Measurements from ENCODE around the gene LRRC72. TPM values are rescaled to one million over a fixed set of nuclear protein-coding genes. Genes with fewer than 3 reads are reported as not detected.

The LRRC72 gene
- total RNA-seq, 2 donors from 2014 or later = not detected

DNA sequence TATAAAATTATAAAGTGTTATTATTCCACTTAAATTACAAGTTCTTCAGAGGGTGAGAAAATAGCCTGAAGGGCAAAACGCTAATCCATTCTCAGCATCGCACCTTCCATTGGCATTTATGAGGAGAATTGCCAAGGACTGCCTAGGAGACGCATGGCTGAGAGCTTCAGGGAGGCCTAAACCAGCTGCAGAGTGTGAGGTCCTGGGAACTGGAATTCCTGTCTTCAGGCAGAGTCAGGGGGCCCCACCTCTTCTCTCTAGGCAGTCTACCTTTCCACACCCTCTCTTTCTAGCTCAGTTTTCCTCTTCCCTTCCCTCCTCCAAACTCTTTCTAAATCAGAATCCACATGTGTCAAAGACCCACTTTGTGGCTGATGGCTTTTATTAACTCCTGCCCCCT is 35.3 kb downstream of the LRRC72 start:
- H3K27ac ChIP-seq = no peak overlapping the region
- intact Hi-C loops (cut with DNase I) = loop anchor here (10.0 kb wide), 1 partner anchor 127 kb away; no protein-coding TSS in a partner anchor
- H3K4me3 ChIP-seq = no peak overlapping the region
- 85 to 87% methylated on average over 3 of the region's 3 CpGs for WGBS, 2 donors
- no peaks in the 10 kb centered on the region for H3K36me3 ChIP-seq (replicated peaks in 1 of 2; ENCODE audit: insufficient read depth in 1 of 2, low read depth in 2 of 2)
- no peak for ATAC-seq
- DNase-seq = no peak
- no peaks in the 10 kb centered on the region for H3K4me1 ChIP-seq
- no peaks in the 10 kb centered on the region for H3K9me3 ChIP-seq
- TF ChIP-seq POLR2A (IDR thresholded peaks at IDR 0.05) = no peak
- TF ChIP-seq, protein P1, sequence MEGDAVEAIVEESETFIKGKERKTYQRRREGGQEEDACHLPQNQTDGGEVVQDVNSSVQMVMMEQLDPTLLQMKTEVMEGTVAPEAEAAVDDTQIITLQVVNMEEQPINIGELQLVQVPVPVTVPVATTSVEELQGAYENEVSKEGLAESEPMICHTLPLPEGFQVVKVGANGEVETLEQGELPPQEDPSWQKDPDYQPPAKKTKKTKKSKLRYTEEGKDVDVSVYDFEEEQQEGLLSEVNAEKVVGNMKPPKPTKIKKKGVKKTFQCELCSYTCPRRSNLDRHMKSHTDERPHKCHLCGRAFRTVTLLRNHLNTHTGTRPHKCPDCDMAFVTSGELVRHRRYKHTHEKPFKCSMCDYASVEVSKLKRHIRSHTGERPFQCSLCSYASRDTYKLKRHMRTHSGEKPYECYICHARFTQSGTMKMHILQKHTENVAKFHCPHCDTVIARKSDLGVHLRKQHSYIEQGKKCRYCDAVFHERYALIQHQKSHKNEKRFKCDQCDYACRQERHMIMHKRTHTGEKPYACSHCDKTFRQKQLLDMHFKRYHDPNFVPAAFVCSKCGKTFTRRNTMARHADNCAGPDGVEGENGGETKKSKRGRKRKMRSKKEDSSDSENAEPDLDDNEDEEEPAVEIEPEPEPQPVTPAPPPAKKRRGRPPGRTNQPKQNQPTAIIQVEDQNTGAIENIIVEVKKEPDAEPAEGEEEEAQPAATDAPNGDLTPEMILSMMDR (IDR thresholded peaks at IDR 0.05) = no peak
- H3K27me3 ChIP-seq = no peaks in the 10 kb centered on the region

DNA sequence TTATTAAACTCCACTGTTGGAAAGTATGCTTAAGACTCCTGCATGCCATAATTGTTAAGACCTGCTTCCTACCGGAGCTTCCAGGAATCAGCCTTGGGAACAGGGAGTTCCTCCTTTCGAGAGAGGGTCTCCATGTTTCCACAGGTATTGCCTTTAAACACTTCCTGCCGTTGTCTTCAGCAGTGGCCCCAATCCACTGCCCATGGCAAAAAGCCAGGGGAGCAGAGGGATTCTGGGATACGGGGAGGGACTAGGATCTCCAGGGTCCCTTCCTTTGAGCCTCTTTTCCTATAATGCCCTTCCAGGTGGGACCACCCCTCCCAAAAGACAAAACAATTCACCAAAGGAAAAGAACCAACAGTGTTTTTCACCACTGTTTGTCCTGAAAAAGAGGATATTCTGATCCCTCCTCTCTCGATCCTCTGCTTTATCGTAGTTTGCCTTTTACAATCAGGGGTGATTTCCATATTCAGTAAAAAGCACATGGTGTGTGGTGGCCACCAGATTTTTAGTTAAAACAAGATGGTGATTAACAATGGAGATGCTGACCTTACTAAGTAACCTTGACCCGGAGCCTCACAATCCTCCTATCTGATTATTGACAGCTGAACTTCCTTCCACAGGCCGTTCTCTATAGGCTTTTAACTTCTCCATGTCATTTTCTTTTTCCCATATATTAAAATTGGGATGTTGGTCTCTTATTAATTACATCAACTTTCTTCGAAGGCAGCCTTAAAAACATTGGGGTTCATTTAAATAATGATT is 36.0 kb downstream of the LRRC72 start:
- Histone ChIP-seq H3K27ac (no peak overlapping the region), H3K9me3 (no peaks in the 10 kb centered on the region), H3K36me3 (replicated peaks in 1 of 2; ENCODE audit: insufficient read depth in 1 of 2, low read depth in 2 of 2) (no peaks in the 10 kb centered on the region), H3K27me3 (no peaks in the 10 kb centered on the region), H3K4me3 (no peak overlapping the region), H3K4me1 (no peaks in the 10 kb centered on the region)
- TF ChIP-seq POLR2A (IDR thresholded peaks at IDR 0.05) = no peak
- DNase-seq (no peak), ATAC-seq (no peak)
- intact Hi-C loops (cut with DNase I) = loop anchor here (10.0 kb wide), 1 partner anchor 128 kb away; no protein-coding TSS in a partner anchor
- 81 to 86% methylated on average over 9 of the region's 9 CpGs for WGBS, 2 donors

DNA sequence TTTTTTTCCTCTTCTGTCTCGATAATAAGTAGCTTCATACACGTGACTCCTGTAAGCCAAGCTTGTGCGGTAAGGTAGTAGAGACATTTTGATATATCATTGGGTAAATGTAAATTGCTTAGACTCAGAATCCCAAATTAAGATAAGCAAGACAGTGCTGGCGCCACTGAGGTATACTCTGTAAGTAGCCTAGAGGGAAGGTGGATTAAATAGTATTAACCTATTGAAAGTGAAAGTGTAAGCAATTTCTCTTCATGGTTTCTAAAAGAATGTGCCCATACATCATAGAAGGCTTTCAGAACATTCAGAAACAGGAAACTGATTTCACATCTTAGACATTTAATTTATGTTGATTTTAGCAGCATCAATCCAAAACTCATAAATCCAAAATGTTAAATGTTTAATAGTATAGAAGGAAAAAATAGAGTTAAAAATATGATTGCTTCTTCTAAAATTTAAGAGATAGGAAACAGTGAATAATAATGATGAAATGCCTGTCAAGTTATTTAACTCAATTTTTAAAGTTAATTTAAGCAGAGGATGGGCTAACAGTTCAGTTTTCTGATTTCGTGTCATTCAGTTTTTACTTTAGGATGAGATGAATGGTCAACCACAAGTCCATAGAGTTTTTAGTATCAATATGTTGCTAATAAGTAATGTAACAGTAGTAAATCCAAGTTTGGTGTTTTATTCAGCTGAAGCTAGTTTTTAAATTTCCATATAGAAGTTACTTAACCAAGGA is 36.8 kb downstream of the LRRC72 start:
- TF ChIP-seq POLR2A (IDR thresholded peaks at IDR 0.05) = no peak
- TF ChIP-seq, protein P1 (IDR thresholded peaks at IDR 0.05) = no peak
- no peak overlapping the region for H3K4me3 ChIP-seq
- 79 to 82% methylated on average over 5 of the region's 5 CpGs for WGBS, 2 donors
- H3K36me3 ChIP-seq (replicated peaks in 1 of 2; ENCODE audit: insufficient read depth in 1 of 2, low read depth in 2 of 2) = no peaks in the 10 kb centered on the region
- no peak overlapping the region for H3K27ac ChIP-seq
- no peaks in the 10 kb centered on the region for H3K27me3 ChIP-seq
- no peaks in the 10 kb centered on the region for H3K9me3 ChIP-seq
- H3K4me1 ChIP-seq = no peaks in the 10 kb centered on the region
- intact Hi-C loops (cut with DNase I) = loop anchor here (10.0 kb wide), 1 partner anchor 129 kb away; no protein-coding TSS in a partner anchor
- DNase-seq (no peak), ATAC-seq (no peak)

DNA sequence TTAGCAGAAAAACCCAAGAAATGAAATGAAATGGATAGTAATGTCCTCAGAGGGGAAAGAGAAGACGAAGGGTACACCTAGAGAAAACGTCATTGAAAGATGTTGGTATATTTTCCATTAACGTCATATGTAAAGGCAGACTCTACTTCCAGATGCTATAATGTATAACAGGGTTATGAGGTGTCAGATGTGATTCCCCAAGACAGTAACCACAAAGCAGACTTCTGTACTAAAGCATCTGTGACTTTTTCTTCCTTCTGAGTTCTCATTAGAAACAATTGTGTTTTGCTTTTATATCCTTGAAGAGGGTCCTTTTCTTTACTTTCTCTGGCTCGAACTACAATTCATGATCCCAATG is 37.4 kb downstream of the LRRC72 start:
- Histone ChIP-seq H3K9me3 (no peaks in the 10 kb centered on the region), H3K4me1 (no peaks in the 10 kb centered on the region), H3K36me3 (replicated peaks in 1 of 2; ENCODE audit: insufficient read depth in 1 of 2, low read depth in 2 of 2) (no peaks in the 10 kb centered on the region), H3K27ac (no peak overlapping the region), H3K4me3 (no peak overlapping the region), H3K27me3 (no peaks in the 10 kb centered on the region)
- intact Hi-C loops (cut with DNase I) = loop anchor here (10.0 kb wide), 1 partner anchor 129 kb away; no protein-coding TSS in a partner anchor
- TF ChIP-seq, protein P1 (IDR thresholded peaks at IDR 0.05) = no peak
- no peak for TF ChIP-seq POLR2A (IDR thresholded peaks at IDR 0.05)
- DNase-seq = no peak
- no peak for ATAC-seq
- WGBS, 2 donors = 82 to 88% methylated on average over 4 of the region's 4 CpGs

DNA sequence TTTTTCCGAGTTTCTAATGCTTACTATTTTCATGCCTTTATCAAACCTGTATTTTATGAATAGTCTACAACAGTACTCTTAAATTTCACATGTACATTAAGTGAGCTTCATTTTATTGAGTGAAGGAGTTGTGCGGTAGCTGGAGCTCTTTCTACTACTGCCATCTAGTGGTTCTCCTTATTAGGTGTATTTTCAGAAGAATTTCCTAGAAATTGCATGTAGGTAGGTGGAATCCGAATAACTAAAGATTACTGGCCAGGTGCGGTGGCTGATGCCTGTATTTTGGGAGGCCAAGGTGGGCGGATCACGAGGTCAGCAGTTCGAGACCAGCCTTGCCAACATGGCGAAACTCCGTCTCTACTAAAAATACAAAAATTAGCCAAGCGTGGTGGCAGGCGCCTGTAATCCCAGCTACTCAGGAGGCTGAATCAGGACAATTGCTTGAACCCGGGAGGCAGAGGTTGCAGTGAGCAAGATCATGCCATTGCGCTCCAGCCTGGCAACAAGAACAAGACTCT is 38.3 kb downstream of the LRRC72 start:
- H3K27ac ChIP-seq = no peak overlapping the region
- no peaks in the 10 kb centered on the region for H3K4me1 ChIP-seq
- no peaks in the 10 kb centered on the region for H3K36me3 ChIP-seq (replicated peaks in 1 of 2; ENCODE audit: insufficient read depth in 1 of 2, low read depth in 2 of 2)
- H3K9me3 ChIP-seq = no peaks in the 10 kb centered on the region
- H3K27me3 ChIP-seq = no peaks in the 10 kb centered on the region
- H3K4me3 ChIP-seq = no peak overlapping the region
- ATAC-seq (peak; percentile 77), DNase-seq (peak in 3 of 4 donors; percentile 14 to 29 (median 20))
- whole genome bisulfite sequencing, 2 donors = 23 to 24% methylated on average over 13 of the region's 13 CpGs
- intact Hi-C loops (cut with DNase I) = loop anchor here (5.0 to 10.0 kb wide), 2 partner anchors 130 to 488 kb away; no protein-coding TSS in a partner anchor
- TF ChIP-seq, protein P1 (IDR thresholded peaks at IDR 0.05) = peak; percentile 60 to 80 (median 74)
- TF ChIP-seq POLR2A (IDR thresholded peaks at IDR 0.05) = no peak
